ENCODE measurements around the gene CUX1.
"Not testable (repeated sequence)": the region's sequence is repeated elsewhere in the genome, so short reads cannot be mapped to it uniquely, and the experiment has no call there.

The CUX1 gene

DNA sequence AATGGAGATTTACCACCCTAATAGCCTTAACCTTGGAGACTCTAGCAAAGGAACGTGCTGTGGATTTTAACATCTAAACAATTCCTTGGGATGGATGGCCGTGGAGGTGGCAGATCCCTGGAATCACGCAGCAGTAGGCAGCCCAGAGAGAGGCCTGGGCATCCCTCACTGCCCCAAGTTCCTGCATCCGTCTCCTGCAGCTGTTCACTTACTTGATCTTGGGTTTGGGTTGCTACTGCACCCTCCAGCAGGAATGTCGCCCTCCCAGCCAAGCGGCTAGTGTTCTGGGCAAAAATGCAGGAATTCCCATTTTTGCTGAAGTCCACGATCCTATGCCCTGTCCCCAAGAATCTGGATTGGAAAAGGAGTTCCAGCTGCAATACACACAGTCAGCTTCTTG, 302.5 kb downstream of the CUX1 start:
- DNase-seq = no peak

DNA sequence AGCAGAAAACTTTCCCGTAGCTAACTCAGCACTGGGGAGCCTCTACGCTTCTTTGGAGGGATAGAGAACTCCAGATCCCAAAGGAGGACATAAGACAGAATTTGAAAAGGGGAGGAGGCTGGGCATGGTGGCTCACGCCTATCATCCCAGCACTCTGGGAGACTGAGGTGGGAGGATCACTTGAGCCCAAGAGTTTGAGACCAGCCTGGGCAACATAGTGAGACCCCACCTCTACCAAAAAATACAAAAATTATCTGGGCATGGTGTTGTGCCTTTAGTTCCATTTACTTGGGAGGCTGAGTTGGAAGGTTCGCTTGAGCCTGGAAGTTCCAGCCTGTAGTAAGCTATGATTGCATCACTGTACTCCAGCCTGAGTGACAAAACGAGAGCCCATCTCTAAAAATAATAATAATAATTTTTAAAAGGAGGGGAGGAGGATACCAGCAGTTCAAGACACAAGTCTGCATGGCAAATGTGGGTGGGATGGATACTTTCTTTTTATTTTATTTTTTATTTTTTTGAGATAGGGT, 303.3 kb downstream of the CUX1 start:
- no peak for DNase-seq

DNA sequence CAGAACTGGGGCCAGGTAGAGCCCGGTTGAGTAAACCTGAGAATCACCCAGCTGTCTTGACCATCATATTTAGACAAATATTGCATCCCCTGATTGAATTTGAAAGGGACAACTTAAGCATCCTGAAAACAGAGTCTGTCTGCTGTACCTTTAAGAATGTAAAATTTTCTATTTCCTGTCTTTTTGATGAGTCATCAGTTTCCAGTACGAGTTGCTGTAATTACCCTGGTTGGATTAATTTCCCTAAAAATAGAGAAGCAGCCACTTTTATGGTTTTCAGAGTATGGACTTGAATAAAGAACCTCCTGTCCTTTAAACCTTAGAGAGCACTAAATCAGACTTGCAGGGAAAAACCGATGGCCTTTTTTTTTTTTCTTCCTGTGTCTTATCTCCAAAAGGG, 304.6 kb downstream of the CUX1 start:
- DNase-seq = no peak

DNA sequence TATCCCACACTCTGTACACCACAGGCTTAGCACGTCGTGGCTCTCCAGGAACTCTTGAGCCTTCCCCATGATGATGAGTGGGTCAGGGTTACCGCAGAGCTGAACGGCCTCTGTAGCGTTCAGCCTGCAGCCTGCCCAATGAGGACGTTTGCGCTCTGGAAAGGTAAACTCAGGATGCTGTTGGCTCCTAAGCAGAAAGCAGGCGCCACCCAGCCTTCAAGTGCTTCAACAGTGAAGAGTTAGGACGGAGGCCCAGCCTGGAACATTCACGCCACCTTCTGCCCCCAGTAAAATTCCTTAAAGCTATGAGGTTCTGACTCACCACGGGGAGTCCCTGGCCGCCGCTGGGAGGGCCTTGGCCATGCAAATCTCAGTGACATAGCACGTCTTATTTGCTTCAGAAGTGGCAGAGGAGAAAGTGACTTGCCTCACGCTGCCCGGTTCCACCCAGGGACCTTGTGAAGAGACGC, 307.7 kb downstream of the CUX1 start:
- DNase-seq = no peak

DNA sequence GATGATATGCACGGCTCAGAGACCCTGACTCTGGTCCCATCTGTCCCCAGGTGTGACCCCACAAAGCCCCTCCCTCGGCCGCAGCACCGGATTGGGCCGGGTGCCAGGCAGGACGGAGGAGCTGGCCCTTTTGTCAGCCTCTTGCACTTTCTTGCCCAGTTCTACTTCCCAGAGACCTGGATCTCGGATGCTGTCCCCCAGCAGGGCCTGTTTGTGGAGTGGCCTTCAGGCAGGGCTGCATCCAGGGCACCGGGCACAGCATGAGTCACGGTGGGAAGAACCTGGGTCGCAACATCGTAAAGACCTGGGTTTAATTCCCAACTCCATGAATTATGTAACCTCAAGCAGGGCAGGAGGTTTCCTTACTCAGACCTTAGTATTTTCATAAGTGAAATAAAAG, 310.9 kb downstream of the CUX1 start:
- no peak for DNase-seq

DNA sequence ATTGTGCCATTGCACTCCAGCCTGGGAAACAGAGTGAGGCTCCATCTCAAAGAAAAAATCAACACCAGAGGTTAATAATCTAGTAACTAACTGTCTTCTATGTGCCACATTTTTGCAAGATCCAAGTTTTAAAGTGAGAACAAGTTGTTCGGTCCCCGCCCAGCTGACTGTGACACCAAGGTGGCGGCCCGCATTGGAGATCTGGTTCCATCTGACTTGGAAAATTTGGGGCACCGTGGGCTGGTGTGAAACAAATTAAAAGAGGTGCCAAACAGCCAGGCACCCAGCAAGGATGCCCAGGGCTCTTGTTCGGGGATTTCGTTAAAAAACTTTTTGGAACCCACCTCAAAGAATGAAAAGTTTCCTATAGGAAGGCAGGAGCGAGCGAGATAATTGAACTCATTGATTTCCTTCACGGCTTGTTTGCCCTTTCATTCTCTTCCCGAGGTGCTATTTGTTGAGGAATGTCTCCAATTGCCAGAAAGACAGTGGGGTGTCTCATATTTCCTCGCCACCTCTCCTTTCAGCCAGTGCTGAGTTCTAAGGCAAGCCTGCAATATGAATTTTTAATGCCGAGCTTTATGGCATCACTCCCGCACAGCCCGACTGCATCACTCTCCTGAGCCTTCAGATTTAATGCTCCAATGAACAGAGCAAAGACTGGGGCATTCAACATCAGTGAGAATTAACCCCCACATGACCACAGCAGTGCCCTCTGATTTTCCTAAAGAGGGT, 312.4 kb downstream of the CUX1 start:
- DNase-seq = no peak

DNA sequence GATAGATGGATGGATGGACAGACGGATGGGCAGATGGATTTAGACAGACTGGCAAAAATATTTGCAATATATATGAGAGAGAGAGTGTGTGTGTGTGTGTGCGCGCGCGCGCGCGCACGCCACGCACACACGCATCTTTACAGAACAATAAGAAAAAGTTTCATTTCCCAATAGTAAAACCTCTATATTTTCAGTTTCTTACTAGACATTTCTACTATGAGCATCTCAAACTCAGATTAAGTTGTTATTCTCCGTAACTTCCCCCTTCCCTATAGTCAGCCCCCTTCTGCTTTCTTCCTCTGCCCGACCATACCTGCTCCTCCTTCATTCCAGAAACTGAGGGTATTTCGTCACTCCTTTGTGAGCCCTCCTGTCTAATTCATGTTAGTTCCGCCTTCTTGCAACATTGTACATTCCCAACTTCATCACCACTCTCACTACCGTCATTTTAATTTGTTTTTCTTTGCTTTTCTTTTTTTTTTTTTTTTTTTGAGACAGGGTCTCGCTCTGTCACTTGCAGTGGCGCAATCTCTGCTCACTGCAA, 314.9 kb downstream of the CUX1 start:
- no peak for DNase-seq

DNA sequence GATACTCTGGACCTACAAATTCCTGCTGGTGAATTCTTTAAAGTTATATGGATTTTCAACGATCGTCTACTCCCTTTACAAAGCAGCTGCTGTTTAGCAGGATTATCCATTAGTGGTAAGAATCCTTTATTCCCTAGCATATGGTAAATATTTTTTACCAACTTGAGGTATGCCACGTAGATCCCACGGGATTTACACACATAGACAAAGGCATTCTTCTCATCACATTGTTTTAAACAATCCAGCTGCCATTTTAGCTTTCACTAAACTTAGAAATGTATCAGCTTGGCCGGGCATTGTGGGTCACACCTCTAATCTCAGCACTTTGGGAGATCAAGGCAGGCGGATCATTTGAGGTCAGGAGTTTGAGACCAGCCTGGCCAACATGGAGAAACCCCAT, 321.2 kb downstream of the CUX1 start:
- no peak for DNase-seq

DNA sequence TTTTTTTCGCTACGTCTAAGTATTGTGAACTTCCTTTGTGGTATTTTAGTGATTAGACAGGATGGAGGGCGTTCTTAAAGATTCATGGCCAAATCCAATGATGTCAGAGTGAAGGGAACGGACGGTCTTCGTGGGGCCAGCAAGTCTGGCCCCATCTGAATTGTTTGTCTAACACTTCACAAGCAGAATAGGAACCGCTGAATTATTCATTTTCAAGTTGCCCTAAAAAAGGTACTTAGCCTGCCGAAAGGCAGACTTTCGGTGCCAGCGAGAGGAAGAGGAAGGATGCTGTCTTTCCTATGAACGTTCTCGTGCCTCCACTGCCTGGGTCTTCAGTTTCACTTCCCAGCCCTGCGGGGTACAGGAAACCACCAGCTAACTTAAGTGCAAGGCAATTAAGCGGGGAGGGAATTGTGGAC, 323.5 kb downstream of the CUX1 start:
- no peak for DNase-seq

DNA sequence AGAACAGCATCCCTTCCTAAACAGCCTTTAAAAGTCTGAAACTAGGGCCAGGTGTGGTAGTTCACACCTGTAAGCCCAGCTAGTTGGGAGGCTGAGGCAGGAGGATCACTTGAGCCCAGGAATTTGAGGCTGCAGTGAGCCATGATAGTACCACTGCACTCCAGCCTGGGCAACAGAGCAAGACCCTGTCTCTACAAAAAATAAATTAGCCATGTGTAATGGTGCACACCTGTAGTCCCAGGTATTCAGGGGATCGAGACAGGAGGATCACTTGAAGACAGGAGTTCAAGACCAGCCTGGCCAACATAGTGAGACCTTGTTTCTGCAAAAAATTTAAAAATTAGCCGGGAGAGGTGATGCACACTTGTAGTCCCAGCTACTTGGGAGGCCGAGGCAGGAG, 325.0 kb downstream of the CUX1 start:
- not testable (repeated sequence) for DNase-seq

DNA sequence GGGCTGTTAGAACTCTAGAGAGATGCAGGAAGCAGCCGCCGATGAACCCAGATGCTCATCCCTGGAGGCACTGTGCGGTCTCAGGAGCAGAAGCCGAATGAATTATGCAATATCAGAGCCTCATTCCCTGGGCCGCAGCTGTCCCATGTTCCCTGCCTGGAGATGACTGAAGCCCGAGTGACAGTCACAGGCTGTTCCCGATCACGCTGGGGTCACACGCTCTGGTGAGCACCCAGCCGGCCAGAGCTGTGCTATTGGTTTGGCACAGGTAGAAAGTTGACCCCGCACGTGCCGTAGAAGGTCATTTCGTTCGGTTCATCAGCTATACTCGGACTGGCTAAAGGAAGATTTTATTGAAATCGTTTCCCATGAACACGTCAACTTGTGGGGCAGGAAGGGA, 328.7 kb downstream of the CUX1 start:
- DNase-seq = no peak

DNA sequence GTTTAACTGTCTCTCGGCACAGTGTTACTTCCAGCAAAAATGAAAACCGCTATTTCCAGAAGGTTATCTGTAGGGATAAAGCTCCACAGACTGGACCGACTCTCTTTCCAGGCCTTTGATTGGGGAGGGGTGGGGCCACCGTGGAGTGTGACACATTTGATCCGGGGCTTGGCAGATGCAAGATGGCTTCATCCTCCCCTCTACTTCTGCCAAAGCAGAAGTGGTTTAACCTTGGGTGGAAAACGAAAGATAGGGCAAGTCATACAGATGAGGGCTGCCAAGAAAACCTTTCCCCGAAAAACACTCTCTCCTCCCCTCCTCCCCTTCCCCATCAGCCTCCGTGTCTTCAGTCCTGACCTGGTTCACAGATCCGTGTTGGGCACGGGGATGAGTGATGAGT, 329.6 kb downstream of the CUX1 start:
- DNase-seq = no peak

DNA sequence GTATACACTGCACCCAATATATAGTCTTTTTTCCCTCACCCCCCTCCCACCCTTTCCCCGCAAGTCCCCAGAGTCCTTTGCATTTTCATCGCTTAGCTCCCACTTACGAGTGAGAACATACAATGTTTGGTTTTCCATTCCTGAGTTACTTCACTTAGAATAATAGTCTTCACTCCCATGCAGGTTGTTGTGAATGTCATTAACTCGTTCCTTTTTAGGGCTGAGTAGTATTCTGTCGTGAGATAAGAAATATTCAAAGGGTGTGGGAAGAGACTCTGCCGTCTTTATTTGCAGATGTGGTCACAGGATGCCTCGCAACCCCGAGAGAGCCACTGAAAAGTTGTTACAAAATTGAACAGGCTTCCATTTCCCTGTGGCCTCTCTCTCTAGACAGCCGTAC, 331.4 kb downstream of the CUX1 start:
- DNase-seq = no peak

DNA sequence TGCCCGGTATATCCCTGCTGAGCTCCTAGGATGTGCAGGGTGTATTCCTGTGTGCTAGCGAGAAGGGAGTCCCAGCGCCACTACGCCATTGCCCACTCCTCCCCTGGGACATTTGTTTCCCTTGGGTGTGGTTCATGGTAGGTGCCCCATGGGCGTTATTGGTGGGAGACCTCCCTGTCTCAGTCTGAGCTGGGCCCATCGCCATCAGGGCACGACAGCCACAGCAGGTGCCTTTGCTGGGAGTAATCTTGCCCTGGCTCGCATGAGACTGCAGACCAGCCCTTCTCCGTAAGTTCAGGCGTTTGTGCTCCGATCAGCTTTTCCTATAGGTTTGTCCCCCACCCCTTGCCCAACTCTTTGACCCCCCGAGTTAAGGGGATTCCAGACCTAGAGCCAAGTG, 332.0 kb downstream of the CUX1 start:
- DNase-seq = no peak

DNA sequence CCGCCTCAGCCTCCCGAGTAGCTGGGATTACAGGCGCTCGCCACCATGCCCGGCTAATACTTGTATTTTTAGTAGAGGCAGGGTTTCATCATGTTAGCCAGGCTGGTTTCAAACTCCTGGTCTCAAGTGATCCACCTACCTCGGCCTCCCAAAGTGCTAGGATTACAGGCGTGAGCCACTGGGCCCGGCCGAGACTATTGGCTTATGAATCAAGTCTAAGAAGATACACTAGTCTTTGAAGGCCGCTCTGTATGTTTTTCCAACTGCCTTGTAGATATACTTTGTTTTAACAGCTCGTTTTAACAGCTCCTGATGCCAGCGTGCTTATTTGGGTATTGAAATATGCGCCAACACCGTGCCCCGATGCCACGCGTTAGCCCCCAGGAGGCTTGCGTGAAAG, 332.8 kb downstream of the CUX1 start:
- no peak for DNase-seq

DNA sequence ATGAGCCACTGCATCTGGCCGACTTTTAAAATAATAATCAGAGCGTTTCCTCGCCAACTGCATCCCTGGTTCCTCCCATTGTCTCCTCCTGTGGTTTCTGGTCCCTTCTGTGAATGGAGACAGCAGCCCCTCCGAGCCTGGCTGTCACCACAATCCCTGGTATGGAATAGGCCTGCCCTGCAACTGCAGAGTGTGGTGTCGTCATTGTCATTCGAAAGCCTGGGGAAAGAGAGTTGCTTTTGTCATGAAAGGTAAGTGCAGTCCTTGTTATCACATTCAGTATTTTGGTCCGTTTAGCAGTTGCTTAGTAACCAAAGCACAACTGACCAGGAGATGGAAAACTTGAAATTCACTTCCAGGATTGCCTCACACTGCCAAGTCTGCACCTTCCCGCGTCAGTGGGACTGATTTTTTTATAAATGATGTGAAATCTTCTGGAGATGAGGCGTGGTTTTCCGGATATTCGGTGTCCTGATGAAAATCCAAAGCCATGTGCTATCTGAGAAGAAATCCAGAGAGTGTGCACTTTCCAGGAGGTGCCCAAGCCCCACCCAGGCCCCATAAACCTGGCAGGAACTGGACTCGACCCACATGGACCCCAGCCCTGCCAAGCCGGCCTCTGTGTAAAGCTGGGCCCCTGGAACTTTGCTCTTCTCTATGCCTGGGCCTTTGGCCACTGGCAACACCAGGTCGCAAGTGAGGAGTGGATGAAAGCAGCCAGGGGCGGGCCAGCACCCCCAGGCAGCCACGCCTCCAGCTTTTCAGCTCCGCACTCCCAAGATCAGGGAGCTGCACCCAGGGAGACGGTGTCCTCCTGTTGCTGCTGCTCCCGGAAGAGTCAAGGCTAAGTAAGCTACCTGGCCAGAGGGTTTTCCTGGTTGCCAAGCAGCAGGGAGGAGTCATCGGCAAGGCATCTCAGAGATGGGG, 335.5 kb downstream of the CUX1 start:
- DNase-seq = no peak

DNA sequence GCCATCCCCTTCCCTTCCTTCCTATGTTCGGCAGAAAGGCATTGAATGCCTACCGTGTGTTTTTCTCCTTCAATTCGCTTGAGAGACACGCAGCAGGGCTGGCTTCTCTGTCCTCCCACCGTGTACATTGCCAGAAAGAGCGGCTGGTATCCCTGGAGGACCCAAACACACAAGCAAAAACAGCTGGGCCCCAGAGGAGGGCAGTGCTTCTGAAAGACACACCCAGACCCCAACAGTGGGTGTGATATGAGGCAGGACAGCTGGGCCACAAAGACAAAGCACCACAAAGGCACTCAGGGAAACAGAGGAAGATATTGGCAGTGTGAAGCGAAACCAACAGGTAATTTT, 336.1 kb downstream of the CUX1 start:
- no peak for DNase-seq

DNA sequence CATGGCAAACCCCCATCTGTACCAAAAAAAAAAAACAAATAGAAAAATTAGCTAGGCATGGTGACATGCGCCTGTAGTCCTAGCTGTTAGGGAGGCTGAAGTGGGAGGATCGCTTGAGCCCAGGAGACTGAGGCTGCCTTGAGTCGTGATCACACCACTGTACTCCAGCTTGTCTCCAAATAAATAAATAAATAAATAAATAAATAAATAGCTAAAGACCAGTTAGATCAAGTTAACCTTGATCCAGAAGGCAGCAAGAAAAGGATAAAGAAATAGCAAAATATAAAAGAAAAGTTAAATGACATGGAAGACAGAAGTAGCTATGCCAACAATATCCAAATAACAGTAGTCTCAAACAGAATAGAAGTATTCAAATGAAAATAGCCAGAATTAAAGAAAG, 337.0 kb downstream of the CUX1 start:
- DNase-seq = no peak

DNA sequence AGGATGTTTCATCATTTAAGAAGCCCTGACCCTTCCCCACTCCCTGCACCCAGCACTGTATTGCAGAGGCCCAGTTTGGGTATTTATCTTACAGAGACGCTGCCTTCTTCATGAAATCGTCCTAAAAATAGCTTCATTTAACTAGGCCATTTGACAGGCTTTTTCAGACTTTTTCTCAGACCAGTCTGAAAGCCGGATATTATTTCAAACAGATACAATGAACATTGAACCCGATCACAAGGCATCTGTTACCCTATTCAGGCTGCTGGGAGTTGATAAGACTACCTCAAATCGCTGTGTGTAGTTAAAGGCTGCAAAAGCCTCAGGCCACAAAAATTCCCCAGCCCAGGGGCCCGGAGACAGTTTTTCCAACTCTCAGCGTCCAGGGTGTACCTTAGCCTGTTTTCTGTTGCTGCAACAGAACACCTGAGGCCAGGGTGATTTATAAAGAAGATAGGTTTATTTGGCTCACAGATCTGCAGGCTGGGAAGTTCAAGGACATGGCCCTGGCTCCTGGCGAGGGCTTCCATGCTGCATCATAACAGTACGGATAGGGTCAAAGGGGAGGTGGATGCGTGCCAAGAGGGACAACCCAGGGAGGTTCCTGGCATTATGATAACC, 338.5 kb downstream of the CUX1 start:
- DNase-seq = no peak

DNA sequence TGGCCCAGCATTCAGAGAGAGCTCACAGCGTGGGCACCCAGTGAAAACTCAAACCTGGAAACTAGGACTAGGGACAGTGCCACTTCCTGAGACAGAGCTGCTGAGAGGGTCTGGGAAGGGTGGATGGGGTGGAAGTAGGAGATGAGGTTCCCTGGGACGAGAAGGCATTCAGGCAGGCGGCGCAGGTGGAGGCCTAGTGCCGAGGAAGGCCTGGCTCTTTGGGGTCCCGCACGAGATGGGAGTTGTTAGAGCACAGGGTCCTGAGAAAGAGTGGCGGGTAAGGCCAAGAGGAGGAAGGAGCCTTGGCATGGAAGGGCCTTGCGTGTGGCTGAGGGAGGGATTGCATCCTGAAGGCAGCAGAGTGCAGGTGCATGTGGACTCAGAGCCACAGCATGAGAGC, 339.4 kb downstream of the CUX1 start:
- no peak for DNase-seq

DNA sequence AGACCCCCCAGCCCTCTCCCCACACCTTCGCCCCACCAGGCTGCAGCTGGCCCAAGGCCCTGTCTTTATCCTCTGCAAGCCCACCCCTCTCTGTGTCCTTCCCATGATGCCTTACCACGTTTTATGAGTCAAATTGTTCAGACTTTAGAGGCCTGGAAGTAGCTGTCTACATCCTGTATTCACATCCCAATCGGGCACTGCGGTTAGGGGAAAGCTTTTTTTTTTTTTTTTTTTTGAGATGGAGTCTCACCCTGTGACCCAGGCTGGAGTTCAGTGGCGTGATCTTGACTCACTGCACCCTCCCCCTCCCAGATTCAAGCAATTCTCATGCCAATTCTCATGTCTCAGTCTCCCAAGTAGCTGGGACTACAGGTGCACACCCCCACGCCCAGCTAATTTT, 347.7 kb downstream of the CUX1 start:
- no peak for DNase-seq

DNA sequence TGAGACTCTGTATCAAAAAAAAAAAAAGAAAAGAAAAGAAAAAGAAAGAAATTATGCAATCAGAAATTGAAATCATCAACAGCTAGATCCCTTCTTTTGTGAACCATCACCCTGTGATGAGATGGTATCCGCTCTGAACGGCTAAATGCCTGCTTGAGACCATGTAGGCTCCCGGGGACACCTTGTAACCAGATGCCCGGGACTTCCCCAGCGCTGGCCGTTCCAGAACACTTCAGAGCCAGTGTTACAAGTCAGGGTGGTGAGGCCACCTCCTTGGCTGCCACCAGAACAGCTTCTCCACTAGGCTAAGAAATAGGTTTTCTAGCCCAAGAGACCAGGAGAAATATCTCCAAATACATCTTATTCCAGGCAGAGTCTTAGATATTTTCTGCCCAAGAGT, 349.8 kb downstream of the CUX1 start:
- no peak for DNase-seq

DNA sequence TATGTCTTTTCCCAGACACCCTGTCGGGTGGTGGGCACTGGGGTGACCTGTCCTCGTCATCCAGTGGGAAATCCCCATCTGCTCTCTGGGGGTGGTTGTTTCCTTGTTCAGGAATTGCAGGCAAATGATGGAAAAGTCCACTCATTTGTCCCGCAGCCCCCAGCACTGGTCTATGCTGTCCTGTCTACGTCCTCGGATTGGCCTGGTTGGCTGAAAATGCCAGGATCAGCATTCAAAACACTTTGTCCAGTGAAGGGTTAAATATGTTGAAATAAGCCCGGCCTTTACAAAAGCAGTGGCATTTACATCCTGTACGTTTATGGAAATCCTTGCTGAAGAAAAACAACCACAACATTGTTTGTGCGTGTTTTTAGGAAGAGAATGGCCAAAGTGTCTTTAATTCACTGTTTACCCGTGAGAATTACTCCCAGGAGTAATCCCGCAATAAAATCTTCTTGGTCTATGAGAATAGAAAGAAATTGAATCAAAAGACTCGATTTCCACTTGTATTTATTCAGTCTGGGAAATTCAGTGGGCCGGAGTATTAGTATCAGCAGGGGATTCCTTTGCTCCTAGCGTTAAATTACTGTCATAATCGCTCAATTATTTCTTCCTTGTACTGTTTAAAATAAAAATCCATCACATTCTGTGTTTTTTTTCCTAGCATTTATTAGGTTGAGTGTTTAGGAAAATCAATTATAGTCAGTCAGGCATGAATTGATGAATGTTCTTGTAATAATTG, 352.4 kb downstream of the CUX1 start:
- DNase-seq = no peak
